Muscle of back (tissue), 11 donors: Measurements from ENCODE around the gene GPC4. TPM values are rescaled to one million over a fixed set of nuclear protein-coding genes. Genes with fewer than 3 reads are reported as not detected.
"Not testable (repeated sequence)": the region's sequence is repeated elsewhere in the genome, so short reads cannot be mapped to it uniquely, and the experiment has no call there.

Source experiments
- DNase-seq, 3 donors: peaks; one replicate each; pipeline versions ENCODE4 v3.0.0 to v3.0.0-alpha.2; 2013
- polyA plus RNA-seq, 10 donors: library from polyadenylated mRNA; unstranded; fragments of 120-200 nt; gene quantifications; one replicate each; pipeline ENCODE4 v1.2.1, GENCODE V29; 2013; ENCODE audit not compliant: insufficient read length in 10 of 10

The GPC4 gene
- polyA plus RNA-seq, 10 donors: 74.8 to 132 (median 97.4) TPM

GRCh38 chrX:133308499-133308897 lies 106.8 kb downstream of the GPC4 start:
- DNase-seq: no peak

DNA sequence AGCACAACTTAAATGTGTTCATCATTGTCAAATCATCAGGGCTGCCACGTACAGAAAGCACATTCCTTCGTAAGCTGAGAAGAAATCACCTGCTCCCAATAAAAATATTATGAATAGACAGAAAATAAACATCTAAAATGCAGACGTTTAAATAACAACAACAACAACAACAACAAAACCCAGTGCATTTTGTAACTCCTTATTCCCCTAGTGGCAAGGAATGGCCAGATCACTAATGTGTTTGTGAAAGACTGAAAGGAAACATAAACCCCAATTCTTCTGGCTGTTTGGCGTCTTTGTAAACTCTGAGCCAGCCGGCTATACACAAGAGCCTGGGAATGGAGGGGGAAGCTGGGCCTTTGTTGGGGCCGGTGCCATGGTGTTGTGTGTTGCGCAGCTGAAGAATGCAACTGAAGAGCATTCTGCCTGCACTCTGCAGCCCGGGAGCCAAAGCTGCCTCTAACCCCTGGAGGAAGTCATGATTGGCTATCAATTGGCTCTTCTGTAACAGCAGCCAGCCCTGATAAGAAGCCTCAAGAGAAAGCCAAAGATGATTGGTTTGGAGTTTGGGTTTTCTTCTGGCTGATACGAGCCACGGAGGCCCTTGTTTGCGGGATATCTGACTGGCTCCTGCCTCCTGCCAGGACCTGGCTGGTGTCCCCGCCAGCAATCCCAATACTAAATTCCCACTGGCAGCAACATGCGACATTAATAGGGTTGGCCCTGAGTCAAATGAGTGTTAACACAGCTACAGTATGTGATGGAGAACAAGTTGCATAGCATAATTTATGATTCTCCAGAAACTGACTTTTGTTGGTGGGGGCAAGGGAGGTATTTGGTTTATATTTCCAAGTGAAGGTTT lies 107.4 kb downstream of the GPC4 start:
- peak in 1 of 3 donors; percentile 57 for DNase-seq

GRCh38 chrX:133307094-133307493 lies 108.2 kb downstream of the GPC4 start:
- no peak for DNase-seq

DNA sequence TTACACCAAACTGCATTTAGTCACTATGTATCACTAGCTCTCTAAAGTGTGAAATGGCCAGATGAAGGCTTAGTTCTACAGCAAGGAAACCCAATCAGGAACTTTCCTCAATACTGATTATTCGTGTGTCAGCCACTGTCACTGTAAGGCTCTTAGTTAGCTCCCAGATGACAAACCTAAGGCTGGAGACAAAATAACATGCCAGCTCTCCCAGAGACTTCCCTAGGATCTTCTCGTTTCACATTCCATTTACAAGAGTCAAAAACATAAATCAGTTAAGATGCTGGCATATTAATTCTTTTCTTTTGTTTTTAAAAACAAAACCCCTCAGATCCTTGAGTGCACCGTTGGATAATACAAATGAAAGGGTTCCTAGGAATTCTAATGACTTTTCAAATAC lies 109.0 kb downstream of the GPC4 start:
- no peak for DNase-seq

GRCh38 chrX:133305348-133305747 lies 109.9 kb downstream of the GPC4 start:
- no peak for DNase-seq

- no peak for DNase-seq
Measured at GRCh38 chrX:133302775-133303445, 112.4 kb downstream of the GPC4 start.

DNA sequence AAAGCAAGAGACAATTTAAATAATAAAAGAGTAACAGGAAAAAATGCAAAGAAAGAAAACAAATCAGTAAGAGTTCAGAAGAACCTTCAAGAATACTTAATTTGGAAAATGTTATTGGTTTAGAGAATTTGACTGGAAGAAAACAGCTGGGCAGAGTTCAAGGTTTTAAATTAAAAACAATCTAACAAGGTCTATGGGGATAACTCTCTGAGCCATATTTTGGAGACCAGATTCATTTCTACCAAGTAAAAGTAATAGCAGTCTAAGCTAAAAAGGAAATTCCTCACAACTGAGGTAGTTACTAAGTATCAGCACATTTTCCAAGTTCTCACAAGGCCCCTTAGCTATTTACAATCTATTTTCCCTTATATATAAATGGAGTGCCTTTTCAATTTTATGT lies 114.7 kb downstream of the GPC4 start:
- DNase-seq: peak; percentile 49 to 79 (median 49)

- peak in 1 of 3 donors; percentile 68 for DNase-seq
Measured at GRCh38 chrX:133297284-133297683, 118.0 kb downstream of the GPC4 start.

DNA sequence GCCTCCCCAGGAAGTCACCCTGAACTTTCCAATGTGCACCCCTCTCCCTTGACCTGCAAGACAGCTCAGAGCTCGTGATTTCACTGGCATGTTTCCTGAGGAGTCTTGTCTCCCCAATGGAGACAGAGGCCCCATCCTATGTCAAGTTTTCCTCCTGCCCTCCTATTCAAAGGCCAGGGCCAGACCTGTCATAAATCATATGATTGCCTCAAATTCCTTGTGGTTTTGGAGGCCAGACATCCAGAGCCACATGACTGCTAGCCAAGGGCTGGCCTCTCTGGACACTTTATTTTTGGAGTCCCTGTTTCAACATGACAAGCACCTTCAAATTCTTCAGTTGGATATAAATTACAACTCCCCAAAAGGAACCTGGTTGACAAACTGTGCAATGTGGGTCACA lies 121.2 kb downstream of the GPC4 start:
- no peak for DNase-seq

- no peak for DNase-seq
Measured at GRCh38 chrX:133290076-133290475, 125.2 kb downstream of the GPC4 start.

- no peak for DNase-seq
Measured at GRCh38 chrX:133287860-133288259, 127.4 kb downstream of the GPC4 start.

DNA sequence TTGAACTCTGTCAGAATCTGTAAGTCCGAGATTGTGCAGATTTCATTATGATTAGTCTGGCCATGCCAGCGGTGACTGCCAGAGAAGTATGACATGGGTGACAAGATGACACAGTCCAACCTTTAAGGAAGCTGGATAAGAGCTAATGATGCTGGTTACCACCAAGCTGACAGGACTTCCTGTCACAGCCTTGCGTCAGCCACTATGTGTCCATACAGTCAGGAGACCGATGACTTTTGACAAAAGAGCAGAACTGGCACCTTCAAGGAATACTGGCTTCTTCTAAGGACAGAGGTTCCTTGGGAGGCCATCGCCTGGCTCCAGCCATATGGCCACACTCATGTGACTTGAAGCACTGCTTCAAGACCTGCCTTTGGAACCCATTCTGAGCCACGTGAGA lies 129.9 kb downstream of the GPC4 start:
- DNase-seq: no peak

DNA sequence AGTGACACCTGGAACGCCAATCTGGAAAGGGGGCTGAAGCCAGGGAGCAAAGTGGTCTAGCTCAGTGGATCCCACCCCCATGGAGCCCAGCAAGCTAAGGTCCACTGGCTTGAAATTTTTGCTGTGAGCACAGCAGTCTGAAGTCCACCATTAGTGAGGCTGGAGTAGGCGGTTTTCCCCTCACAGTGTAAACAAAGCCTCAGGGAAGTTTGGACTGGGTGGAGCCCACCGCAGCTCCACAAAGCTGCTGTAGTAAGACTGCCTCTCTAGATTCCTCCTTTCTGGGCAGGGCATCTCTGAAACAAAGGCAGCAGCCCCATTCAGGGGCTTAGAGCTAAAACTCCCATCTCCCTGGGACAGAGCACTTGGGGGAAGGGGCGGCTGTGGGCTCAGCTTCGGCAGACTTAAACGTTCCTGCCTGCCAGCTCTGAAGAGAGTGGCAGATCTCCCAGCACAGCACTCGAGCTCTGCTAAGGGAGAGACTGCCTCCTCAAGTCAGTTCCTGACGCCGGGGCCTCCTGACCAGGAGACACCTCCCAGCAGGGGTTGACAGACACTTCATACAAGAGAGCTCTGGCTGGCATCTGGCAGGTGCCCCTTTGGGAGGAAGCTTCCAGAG lies 136.1 kb downstream of the GPC4 start:
- not testable (repeated sequence) for DNase-seq

DNA sequence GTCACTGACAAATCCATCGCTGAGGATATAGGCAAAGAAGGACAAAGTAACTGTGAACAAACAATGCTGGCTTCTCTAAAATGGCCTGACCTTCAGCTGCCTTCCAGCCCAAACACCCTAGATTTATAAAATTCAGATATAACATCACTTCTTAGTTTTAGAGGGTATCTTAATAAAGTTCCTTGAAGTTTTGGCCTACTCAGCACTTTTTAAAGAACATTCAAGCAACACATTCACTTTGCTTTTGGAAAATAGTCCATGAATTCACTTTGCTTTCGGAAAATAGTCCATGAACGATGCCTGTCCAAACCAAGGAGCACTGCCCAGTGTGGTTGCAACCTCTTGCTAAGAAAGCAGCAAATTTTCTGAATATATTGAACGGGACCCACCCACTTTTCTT lies 142.1 kb downstream of the GPC4 start:
- DNase-seq: no peak

DNA sequence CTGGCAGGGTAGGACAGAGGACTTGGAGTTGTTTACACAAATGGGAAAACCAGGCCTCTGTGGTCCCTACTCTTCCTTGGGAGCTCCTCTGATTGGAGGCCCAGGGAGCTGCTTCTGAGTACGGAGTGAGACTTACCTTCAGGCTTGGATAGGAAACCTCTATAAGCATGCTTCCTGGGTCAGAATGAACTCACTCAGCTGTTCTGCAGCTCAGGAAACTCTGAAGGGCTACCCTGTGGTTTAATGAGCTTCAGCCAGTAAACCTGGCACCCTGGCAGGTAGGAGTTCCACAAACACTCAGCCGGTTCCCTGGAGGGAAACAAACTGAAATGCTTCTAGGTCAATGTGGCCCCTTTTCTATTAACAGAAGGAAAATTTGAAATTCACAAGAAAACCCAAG lies 146.1 kb downstream of the GPC4 start:
- no peak for DNase-seq

- DNase-seq: no peak
Measured at GRCh38 chrX:133267621-133268020, 147.7 kb downstream of the GPC4 start.

- no peak for DNase-seq
Measured at GRCh38 chrX:133265331-133265730, 150.0 kb downstream of the GPC4 start.

- peak in 1 of 3 donors; percentile 42 for DNase-seq
Measured at GRCh38 chrX:133258481-133258880, 156.8 kb downstream of the GPC4 start.

- no peak for DNase-seq
Measured at GRCh38 chrX:133254666-133255065, 160.6 kb downstream of the GPC4 start.

DNA sequence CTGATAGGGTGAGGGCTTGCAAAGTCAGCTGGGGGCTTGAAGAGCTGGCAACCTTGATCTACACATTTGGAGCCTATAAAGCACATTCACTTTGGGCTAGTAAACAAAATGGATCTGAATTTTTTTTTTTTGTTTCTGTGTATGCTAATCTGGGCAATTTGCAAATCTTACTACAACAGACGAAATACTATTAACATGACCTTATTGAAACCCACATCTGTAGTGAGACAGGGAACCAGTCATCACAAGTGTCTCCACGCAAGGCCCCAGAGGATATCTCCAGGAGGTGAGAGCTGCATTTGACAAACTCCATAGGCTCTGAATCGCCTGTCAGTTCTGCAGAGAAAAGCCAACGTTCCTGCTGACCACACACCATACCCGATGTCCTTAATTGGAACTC lies 164.1 kb downstream of the GPC4 start:
- DNase-seq: no peak

DNA sequence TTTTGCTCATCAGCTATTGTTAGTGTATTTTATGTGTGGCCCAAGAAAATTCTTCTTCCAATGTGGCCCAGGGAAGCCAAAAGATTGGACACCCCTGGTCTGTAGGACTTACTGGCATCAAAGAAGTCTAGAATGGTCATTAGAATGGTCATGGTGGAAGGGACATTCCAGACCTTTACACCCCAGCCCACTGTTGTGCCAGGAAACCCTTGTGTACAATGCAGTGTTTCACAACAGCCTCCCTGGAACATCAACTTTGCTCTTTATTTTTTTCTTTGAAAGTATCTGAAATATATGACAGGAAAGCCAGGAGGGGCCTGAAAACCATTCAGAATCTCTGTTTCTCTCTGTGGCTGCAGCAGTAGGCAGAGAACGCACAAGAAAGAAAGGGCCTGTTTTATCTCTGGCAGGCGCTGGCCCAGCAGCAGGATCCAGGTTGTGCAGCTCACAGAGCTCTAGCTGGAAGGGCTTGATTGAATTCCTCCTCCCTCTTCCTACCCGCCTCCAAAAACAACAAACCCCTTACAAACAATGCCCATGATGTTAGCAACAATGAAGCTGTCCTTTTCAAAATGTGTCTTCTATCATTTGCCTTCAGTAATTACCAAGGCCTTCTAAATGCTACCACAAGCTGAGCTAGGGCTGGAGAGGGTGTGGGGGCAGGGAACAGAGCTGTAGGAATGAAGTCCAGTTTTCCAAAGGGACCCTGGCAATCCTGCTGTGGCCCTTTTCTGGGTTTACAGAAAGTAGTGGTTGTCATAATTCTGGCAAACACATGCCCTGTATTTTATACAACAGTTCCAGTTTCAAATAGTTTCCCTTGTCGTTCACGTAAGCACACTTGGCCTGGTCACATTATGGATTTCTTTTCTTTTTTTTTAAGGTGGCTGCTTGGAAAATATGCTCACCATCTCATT lies 164.8 kb downstream of the GPC4 start:
- DNase-seq: peak in 1 of 3 donors; percentile 37
